Loucy (cell line): ENCODE data around the gene OR14A16.

ENCODE experiments used
- EZH2phosphoT487 ChIP-seq: fragments of 200-600 bp; IDR thresholded peaks from 2 replicates; pipeline ENCODE4 v1.6.1; 2018; ENCODE audit warnings: antibody characterized with exemption, mild to moderate bottlenecking, moderate library complexity, borderline replicate concordance
- TF ChIP-seq, protein P1 (sequence below): fragments of 200-600 bp; sonication (generic); conservative IDR thresholded peaks from 2 replicates; pipeline ENCODE4 v1.5.1; 2014; ENCODE audit warnings: mild to moderate bottlenecking, antibody characterized with exemption, low read length

- TF ChIP-seq, protein P1, sequence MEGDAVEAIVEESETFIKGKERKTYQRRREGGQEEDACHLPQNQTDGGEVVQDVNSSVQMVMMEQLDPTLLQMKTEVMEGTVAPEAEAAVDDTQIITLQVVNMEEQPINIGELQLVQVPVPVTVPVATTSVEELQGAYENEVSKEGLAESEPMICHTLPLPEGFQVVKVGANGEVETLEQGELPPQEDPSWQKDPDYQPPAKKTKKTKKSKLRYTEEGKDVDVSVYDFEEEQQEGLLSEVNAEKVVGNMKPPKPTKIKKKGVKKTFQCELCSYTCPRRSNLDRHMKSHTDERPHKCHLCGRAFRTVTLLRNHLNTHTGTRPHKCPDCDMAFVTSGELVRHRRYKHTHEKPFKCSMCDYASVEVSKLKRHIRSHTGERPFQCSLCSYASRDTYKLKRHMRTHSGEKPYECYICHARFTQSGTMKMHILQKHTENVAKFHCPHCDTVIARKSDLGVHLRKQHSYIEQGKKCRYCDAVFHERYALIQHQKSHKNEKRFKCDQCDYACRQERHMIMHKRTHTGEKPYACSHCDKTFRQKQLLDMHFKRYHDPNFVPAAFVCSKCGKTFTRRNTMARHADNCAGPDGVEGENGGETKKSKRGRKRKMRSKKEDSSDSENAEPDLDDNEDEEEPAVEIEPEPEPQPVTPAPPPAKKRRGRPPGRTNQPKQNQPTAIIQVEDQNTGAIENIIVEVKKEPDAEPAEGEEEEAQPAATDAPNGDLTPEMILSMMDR = no peak
- no peak for TF ChIP-seq EZH2phosphoT487
These were observed 24.4 kb upstream of the OR14A16 start for GRCh38 chr1:247848346-247848745.
